Fibroblast of the aortic adventitia (primary cell): ENCODE measurements around the gene P2RX2. TPM values are rescaled to one million over a fixed set of nuclear protein-coding genes. Genes with fewer than 3 reads are reported as not detected.

Source experiments
- DNase-seq: peaks from one replicate; pipeline ENCODE4 v3.0.0-alpha.2; 2010; ENCODE audit warnings: low read depth
- H3K4me3 ChIP-seq: 2 replicates; pipeline ENCODE4 v1.5.1; 2011; ENCODE audit warnings: low read depth, mild to moderate bottlenecking, control low read depth, low read length, moderate library complexity
- total RNA-seq: library from RNA; depleted of rRNA; stranded (reverse); fragments of >200 nt; gene quantifications from 2 replicates; pipeline ENCODE4 v1.2.3, GENCODE V29; 2012; ENCODE audit warnings: low replicate concordance
- TF ChIP-seq, protein P1 (sequence below): IDR thresholded peaks from 2 replicates; pipeline ENCODE4 v1.5.1; 2011; ENCODE audit warnings: mild to moderate bottlenecking, low read length, control low read depth, inconsistent platforms; ENCODE audit not compliant: insufficient read depth

The P2RX2 gene
- total RNA-seq, 1 donor, result not detected

DNA sequence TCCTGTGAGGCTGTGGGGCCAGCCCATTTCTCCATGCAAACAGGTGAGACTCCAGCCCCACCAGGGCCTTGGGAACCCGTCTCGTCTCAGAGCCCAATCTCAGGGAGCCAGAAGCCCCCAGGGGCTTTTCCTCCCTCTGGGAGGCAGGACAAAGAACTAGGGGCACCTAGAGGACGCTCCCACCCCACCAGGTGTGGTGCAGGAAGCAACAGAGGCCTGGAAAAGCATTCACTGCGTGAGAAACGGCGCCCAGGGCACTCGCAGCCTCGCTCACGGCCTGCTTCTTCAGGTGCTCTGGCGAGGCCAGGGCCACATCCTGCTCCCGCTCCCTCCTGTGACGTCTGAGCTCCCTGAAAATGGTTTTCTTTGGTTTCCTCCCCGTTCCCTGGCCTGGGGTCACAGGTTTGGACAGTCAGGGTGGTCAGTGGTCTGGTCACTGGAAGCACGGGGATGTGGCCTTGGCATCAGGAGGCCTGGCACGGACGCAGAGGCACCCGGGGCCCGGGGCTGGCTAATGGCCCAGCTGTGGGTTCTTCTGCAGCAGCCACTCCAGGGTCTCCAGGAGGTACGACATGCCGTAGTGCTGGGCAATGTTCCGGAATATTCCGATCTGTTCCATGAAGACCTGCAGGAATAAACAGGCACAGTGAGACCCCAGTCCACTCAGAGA is 5.7 kb downstream of the P2RX2 start:
- H3K4me3 ChIP-seq, result no peak overlapping the region
- TF ChIP-seq, protein P1, sequence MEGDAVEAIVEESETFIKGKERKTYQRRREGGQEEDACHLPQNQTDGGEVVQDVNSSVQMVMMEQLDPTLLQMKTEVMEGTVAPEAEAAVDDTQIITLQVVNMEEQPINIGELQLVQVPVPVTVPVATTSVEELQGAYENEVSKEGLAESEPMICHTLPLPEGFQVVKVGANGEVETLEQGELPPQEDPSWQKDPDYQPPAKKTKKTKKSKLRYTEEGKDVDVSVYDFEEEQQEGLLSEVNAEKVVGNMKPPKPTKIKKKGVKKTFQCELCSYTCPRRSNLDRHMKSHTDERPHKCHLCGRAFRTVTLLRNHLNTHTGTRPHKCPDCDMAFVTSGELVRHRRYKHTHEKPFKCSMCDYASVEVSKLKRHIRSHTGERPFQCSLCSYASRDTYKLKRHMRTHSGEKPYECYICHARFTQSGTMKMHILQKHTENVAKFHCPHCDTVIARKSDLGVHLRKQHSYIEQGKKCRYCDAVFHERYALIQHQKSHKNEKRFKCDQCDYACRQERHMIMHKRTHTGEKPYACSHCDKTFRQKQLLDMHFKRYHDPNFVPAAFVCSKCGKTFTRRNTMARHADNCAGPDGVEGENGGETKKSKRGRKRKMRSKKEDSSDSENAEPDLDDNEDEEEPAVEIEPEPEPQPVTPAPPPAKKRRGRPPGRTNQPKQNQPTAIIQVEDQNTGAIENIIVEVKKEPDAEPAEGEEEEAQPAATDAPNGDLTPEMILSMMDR, result no peak
- no peak for DNase-seq

DNA sequence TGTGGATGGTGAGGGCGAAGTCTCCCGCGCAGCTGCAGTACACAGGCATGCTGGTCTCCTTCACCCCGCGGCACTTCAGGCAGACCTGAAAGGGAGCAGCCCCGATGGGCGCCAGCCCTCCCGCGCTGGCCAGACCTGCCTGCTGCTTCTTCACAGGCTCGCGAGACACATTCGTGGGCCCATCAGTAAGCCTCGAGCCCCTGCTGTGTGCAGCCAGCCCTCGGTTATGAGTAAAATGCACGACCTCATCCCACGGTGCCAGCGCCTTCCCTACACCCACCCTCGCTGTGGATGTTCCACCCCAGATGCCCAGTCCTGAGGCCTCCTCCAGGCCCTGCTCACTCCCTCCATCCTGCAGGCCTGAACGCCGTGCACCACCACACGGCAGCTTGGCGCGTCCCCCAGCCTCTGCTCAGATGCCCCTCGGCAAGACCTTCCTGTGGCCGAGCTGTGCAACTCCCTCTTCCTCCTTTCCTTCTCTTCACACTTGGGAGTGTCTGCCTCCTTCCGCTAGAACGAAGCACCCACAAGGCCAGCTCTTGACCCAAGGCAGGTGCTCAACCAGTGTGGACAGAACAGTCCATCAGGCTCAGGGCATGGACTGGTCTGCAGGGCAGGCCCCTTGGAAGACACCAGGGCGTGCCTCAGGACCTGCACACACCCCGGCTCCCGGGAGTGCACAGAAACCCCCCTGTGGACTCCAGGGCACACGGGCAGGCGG is 6.5 kb downstream of the P2RX2 start:
- DNase-seq, result no peak
- H3K4me3 ChIP-seq, result no peak overlapping the region
- TF ChIP-seq, protein P1, result no peak

DNA sequence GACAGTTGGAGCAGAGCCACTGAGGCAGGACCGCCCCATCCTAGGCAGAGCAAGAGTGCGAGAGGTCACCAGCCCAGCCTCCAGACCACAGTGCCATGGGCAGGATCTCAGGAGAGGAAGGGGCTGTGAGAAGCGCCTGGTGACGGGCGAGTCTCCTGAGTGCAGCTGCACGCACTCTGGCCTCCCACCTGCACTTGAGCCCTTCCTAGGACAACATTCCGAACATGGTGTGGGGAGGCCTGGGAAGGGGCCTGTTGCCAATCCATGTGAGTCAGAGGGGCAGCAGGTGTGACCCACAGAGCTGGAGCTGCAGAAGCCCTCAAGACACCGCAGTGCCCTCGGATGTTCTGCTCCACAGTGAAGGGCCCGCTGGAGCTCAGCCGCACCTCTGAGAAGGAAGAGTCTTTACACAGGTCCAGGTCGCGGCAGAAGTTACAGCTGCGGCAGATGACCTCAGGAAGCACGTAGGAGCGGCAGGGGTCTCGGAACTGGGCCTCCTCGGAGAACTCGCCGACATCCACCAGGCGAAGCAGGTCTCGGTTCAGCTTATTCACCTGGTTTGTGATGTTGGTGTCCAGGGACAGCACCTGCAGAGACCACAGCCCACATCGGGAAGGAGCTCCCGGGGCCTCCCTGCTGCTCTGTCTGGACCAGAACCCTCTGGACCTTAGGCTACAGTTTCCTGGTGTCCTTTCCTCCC is 7.3 kb downstream of the P2RX2 start:
- TF ChIP-seq, protein P1, result no peak
- no peak for DNase-seq
- no peak overlapping the region for H3K4me3 ChIP-seq

DNA sequence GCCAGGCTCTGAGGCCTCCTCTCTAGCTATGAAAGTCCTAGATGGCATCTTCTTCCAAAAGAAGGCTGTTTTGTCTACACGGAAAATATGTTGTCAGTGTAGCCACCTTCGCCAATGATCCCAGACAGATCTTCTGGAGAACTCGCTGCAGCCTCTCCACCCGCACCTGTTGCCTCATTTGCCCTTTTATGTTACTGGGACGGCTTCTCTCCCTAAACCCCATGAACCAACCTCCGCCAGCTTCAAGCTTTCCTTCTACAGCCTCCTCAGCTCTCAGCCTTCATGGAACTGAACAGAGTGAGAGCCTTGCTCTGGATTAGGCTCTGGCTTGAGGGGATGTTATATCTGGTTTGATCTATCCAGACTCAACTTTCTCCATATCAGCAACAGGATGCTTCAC is 10.8 kb downstream of the P2RX2 start:
- no peak overlapping the region for H3K4me3 ChIP-seq
- TF ChIP-seq, protein P1, result no peak
- DNase-seq, result no peak

DNA sequence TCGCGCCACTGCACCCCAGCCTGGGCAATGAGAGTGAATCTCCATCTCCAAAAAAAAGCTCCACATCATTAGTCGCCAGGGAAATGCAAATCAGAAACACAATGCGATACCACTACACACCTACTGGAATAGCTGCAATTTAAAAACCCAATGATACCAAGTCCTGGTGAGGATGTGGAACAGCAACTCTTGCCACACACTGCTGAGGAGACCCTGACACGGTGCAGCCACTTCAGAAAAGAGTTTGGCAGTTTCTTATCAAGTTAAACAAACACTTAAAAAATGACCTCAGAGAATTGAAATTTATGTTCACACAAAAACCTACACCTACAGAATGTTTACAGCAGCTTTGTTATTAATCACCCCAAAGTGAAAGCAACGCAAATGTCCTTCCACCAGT is 12.1 kb downstream of the P2RX2 start:
- TF ChIP-seq, protein P1, result no peak
- no peak for DNase-seq
- H3K4me3 ChIP-seq, result no peak overlapping the region

DNA sequence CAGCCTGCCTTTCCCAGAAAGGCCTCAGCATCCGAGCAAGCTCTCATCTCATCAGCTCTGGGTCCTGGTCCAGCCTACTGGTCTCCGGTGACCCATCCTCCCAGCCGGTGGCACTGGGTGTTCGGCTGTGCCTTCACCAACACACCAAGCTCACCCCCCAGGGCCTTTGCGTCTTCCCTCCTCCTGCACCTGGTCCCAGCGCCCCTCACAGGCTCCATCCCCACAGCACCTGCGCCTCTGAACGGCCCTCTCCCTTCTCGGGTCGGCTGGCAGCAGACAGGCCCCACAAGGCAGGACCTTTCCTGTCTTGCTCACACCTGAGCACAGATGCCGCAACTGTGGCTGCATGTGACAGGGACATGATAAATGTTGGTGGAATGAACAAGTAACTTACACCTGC is 13.1 kb downstream of the P2RX2 start:
- no peak overlapping the region for H3K4me3 ChIP-seq
- DNase-seq, result no peak
- TF ChIP-seq, protein P1, result no peak
